SK-N-SH treated with all-trans-retinoic acid at 6 μM for 48 hours (cell line): ENCODE results near the gene STUM.

Experiments
- ATAC-seq: fragments of 200-7000 bp; cut with Tn5 transposase; 3 replicates; pipeline ENCODE4 v1.9.1; 2020; ENCODE audit warnings: mild to moderate bottlenecking, moderate library complexity
- ARNTL ChIP-seq: fragments of 450-650 bp; formaldehyde crosslinking; IDR thresholded peaks from 2 replicates; pipeline ENCODE4 v1.5.0; 2020; ENCODE audit warnings: low read depth, mild to moderate bottlenecking, moderate library complexity, borderline replicate concordance
- BACH2 ChIP-seq: fragments of 250-450 bp; sonication (Bioruptor Pico); IDR thresholded peaks from 2 replicates; pipeline ENCODE4 v1.9.0; 2021; ENCODE audit warnings: mild to moderate bottlenecking, borderline replicate concordance
- CREB5 ChIP-seq: fragments of 250-450 bp; sonication (Bioruptor Pico); IDR thresholded peaks from 2 replicates; pipeline ENCODE4 v1.5.1; 2020; ENCODE audit warnings: low read depth, mild to moderate bottlenecking, moderate library complexity
- CSDC2 ChIP-seq: fragments of 250-450 bp; sonication (Bioruptor Pico); IDR thresholded peaks from 2 replicates; pipeline ENCODE4 v1.5.0; 2020; ENCODE audit warnings: mild to moderate bottlenecking, moderate library complexity
- CSRNP3 ChIP-seq: fragments of 250-450 bp; sonication (Bioruptor Pico); IDR thresholded peaks from 2 replicates; pipeline ENCODE4 v1.5.1; 2021; ENCODE audit warnings: mild to moderate bottlenecking, moderate library complexity
- ESRRG ChIP-seq: fragments of 250-450 bp; sonication (Bioruptor Pico); IDR thresholded peaks from 2 replicates; pipeline ENCODE4 v1.6.1; 2021; ENCODE audit warnings: mild to moderate bottlenecking
- GLIS3 ChIP-seq: fragments of 250-450 bp; sonication (Bioruptor Pico); IDR thresholded peaks from 2 replicates; pipeline ENCODE4 v1.5.0; 2020; ENCODE audit warnings: mild to moderate bottlenecking, moderate library complexity
- ISL1 ChIP-seq: fragments of 250-450 bp; sonication (Bioruptor Pico); IDR thresholded peaks from 2 replicates; pipeline ENCODE4 v2.1.2; 2022; ENCODE audit warnings: mild to moderate bottlenecking, moderate library complexity
- OSR1 ChIP-seq: fragments of 250-450 bp; sonication (Bioruptor Pico); IDR thresholded peaks from 2 replicates; pipeline ENCODE4 v1.8.0; 2022; ENCODE audit warnings: moderate library complexity, mild to moderate bottlenecking, inconsistent platforms
- PATZ1 ChIP-seq: fragments of 250-450 bp; sonication (Bioruptor Pico); IDR thresholded peaks from 2 replicates; pipeline ENCODE4 v1.8.0; 2020; ENCODE audit warnings: mild to moderate bottlenecking, moderate library complexity, borderline replicate concordance
- POU6F1 ChIP-seq: fragments of 250-450 bp; sonication (Bioruptor Pico); IDR thresholded peaks from 2 replicates; pipeline ENCODE4 v1.8.0; 2021; ENCODE audit warnings: low read depth, mild to moderate bottlenecking, moderate library complexity, borderline replicate concordance
- PPARA ChIP-seq: fragments of 250-450 bp; sonication (Bioruptor Pico); IDR thresholded peaks from 2 replicates; pipeline ENCODE4 v1.5.0; 2020; ENCODE audit warnings: mild to moderate bottlenecking, borderline replicate concordance
- RARB ChIP-seq: fragments of 250-450 bp; sonication (Bioruptor Pico); IDR thresholded peaks from 2 replicates; pipeline ENCODE4 v1.8.0; 2021; ENCODE audit warnings: mild to moderate bottlenecking, moderate library complexity
- SNAI2 ChIP-seq: fragments of 250-450 bp; sonication (Bioruptor Pico); IDR thresholded peaks from 2 replicates; pipeline ENCODE4 v1.5.0; 2020; ENCODE audit warnings: mild to moderate bottlenecking, moderate library complexity
- TCF4 ChIP-seq: fragments of 250-450 bp; sonication (Bioruptor Pico); IDR thresholded peaks from 2 replicates; pipeline ENCODE4 v1.8.0; 2021; ENCODE audit warnings: mild to moderate bottlenecking, moderate library complexity, borderline replicate concordance
- TOX ChIP-seq: fragments of 250-450 bp; sonication (Bioruptor Pico); IDR thresholded peaks from 2 replicates; pipeline ENCODE4 v1.8.0; 2021; ENCODE audit warnings: mild to moderate bottlenecking, moderate library complexity, borderline replicate concordance
- TSHZ2 ChIP-seq: fragments of 250-450 bp; sonication (Bioruptor Pico); IDR thresholded peaks from 2 replicates; pipeline ENCODE4 v1.5.0; 2020; ENCODE audit warnings: mild to moderate bottlenecking, moderate library complexity
- ZFP3 ChIP-seq: fragments of 250-450 bp; sonication (Bioruptor Pico); IDR thresholded peaks from 2 replicates; pipeline ENCODE4 v1.5.0; 2020; ENCODE audit warnings: mild to moderate bottlenecking, moderate library complexity
- ZFP30 ChIP-seq: fragments of 450-650 bp; formaldehyde crosslinking; IDR thresholded peaks from 2 replicates; pipeline ENCODE4 v1.5.0; 2022; ENCODE audit warnings: mild to moderate bottlenecking, moderate library complexity
- ZNF565 ChIP-seq: fragments of 450-650 bp; formaldehyde crosslinking; conservative IDR thresholded peaks from 2 replicates; pipeline ENCODE4 v1.5.0; 2020; ENCODE audit warnings: low read depth, mild to moderate bottlenecking, moderate library complexity
- ZNF70 ChIP-seq: fragments of 450-650 bp; formaldehyde crosslinking; IDR thresholded peaks from 2 replicates; pipeline ENCODE4 v1.5.0; 2020; ENCODE audit warnings: mild to moderate bottlenecking, moderate library complexity
- ZNF8 ChIP-seq: fragments of 450-650 bp; formaldehyde crosslinking; IDR thresholded peaks from 2 replicates; pipeline ENCODE4 v1.5.0; 2020; ENCODE audit warnings: mild to moderate bottlenecking, moderate library complexity

STUM gene

GRCh38 chr1:226634166-226634588 lies 85.6 kb downstream of the STUM start:
- TF ChIP-seq CREB5 (CRISPR knock-in tag) (no peak), POU6F1 (CRISPR knock-in tag) (no peak), PPARA (CRISPR knock-in tag) (no peak), TCF4 (CRISPR knock-in tag) (no peak), SNAI2 (no peak), BACH2 (no peak), GLIS3 (CRISPR knock-in tag) (no peak), ZFP3 (CRISPR knock-in tag) (no peak), CSRNP3 (no peak), ZNF70 (CRISPR knock-in tag) (no peak), ZNF8 (CRISPR knock-in tag) (no peak), OSR1 (CRISPR knock-in tag) (no peak), TOX (CRISPR knock-in tag) (no peak), CSDC2 (CRISPR knock-in tag) (no peak)
- peak; percentile 96 for ATAC-seq

- peak; percentile 9 for ATAC-seq
- TF ChIP-seq ESRRG (CRISPR knock-in tag) (no peak), CREB5 (CRISPR knock-in tag) (no peak), ZNF565 (no peak), BACH2 (no peak), ZFP30 (CRISPR knock-in tag) (no peak), TSHZ2 (CRISPR knock-in tag) (no peak), ZFP3 (CRISPR knock-in tag) (no peak), ARNTL (no peak)
Observed at GRCh38 chr1:226634611-226635246, 86.2 kb downstream of the STUM start.

GRCh38 chr1:226635456-226635941 lies 86.9 kb downstream of the STUM start:
- ATAC-seq = no peak
- TF ChIP-seq CSRNP3 (no peak), ZNF565 (no peak), CSDC2 (CRISPR knock-in tag) (no peak), TCF4 (CRISPR knock-in tag) (no peak), PATZ1 (CRISPR knock-in tag) (no peak), POU6F1 (CRISPR knock-in tag) (no peak), BACH2 (no peak), ARNTL (no peak), TOX (CRISPR knock-in tag) (no peak), ZNF8 (CRISPR knock-in tag) (no peak), OSR1 (CRISPR knock-in tag) (no peak), ZFP3 (CRISPR knock-in tag) (no peak), ISL1 (no peak), RARB (no peak)
